NCI-H446 (cell line): ENCODE measurements around the gene ZNF367.

Source experiments
- DNase-seq, 2 experiments: peaks; one replicate each; lab custom pipeline; 2025; lab: John Stamatoyannopoulos, UW

The ZNF367 gene

DNA sequence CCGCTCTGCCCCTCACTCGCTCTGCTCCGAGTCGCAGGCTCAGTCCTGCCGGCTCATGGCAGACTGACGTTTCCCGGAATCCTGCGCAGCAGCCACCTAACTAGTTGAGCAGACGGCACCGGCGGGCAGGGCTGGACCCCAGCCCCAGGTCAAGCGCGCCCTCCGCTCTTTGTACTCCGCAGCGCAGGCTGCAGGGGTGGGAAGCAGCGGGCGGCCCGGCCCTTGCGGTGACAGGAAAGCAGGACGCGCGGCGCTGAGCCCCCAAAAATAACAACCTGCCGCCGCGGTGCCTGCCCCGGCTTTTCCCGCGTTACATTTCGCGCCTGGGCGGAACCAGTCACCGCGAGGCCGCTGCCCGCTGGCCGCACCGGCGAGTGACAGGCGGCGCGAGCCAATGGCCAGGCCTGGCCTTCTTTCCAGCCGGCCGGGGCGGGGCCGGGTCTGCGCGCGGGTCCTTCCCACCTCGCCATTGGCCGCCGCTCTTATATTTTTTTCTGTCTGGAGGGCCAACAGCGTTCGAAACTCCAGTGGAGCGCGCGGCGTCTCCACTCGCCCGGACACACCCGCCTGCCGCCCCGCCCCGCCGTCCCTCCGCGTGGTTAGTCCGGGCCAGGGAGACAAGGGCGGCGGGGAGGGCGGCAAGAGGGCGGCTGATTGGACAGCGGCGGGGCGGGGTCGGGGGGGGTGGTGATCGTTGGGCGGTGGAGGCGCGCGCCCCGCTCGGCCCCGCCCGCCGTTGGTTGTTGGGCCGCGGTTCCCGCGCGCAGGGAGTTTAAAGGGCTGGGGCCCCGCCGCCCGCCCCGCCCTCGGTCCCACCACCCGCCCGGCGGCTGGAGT is at the start of gene ZNF367:
TSS of gene ZNF367 (minus strand) at position 288 of the 837 bp plus-strand sequence. CDS start 338 bp downstream, outside the sequence.
- DNase-seq: peak; percentile 88 to 95

- no peak for DNase-seq
Measured at GRCh38 chr9:96467784-96468183, 49.6 kb upstream of the ZNF367 start.

GRCh38 chr9:96464426-96464825 is 46.3 kb upstream of the ZNF367 start:
- DNase-seq: no peak

DNA sequence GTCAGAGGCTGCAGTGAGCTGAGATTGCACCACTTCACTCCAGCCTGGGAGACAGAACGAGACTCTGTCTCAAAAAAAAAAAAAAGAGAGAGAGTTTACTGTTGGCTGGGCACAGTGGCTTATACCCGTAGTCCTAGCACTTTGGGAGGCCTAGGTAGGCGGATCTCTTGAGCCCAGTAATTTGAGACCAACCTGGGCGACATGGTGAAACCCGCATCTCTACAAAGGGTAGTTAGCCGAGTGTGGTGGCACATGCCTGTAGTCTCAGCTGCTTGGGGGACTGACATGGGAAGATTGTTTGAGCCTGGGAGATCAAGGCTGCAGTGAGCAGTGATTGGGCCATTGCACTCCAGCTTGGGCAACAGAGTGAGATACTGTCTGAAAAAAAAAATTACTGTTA is 44.4 kb upstream of the ZNF367 start:
- DNase-seq: no peak

DNA sequence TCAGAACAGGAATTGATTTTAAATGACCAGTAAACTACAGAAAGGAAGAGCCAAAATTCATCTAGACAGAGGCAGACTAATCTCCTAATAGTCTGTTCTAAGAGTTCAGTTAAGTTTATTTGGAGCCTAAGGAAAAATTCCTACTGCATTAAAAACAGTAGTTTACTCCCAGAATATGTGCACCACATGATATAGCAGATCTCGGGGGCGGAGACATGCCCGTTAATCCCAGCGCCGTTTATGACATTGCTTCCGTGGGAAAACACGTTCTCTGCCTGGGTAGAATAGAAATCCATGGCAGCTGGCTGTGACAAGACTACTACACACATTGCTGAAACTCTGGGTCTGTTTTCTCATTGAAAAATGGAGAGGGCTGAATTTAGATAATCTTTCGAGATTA is 43.2 kb upstream of the ZNF367 start:
- no peak for DNase-seq

DNA sequence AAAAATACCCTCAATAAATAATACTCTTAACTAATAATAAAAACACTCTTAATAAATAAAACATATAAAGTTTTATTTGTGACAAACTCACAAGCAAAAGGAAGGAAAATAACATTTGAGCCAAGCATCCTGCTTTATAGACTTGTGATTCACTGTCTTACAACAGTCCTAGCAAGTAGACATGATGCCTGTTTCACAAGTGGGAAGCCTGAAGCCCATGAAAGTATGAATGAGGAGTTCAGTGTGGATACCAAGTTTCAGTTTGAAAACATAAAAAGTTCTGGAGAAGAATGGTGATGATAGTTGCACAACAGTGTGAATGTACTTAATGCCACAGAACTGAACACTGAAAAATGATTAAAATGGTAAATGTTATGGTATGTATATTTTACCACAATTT is 42.7 kb upstream of the ZNF367 start:
- no peak for DNase-seq

GRCh38 chr9:96460470-96460869 is 42.3 kb upstream of the ZNF367 start:
- no peak for DNase-seq

GRCh38 chr9:96459268-96460007 is 41.3 kb upstream of the ZNF367 start:
- no peak for DNase-seq

DNA sequence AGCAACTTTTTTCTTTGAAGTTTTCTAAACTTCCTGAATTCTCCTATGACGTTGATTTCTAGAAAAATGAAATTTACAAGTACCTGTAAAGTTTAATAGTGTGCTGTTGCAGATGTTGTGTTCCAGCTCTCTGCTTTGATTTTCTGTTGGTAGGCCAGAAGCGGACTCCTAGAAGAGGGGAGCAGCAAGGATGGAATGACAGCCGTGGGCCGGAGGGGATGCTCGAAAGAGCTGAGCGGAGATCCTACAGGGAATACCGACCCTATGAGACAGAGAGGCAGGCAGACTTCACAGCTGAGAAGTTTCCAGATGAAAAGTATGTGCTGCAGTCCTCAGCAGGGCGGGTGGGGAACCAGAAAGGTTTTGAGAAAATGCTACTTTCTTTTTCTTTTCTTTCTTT is 40.1 kb upstream of the ZNF367 start:
- no peak for DNase-seq

DNA sequence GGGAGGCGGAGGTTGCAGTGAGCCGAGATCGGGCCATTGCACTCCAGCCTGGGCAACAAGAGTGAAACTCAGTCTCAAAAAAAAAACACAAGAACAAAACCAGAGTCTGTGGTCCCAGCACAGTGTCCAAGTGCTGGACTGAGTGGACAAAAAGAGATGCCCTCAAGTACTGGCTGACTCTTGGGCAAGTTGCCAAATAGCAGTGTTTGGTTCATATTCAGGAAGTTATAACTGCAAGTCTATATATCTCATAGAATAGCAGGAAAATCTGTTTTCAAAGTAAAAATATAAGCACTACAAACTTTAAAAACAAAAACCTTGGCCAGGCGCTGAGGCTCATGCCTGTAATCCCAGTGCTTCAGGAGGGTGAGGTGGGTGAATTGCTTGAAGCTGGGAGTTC is 39.1 kb upstream of the ZNF367 start:
- no peak for DNase-seq

GRCh38 chr9:96453625-96454024 is 35.5 kb upstream of the ZNF367 start:
- no peak for DNase-seq

GRCh38 chr9:96450613-96451528 is 32.7 kb upstream of the ZNF367 start:
- DNase-seq: no peak

DNA sequence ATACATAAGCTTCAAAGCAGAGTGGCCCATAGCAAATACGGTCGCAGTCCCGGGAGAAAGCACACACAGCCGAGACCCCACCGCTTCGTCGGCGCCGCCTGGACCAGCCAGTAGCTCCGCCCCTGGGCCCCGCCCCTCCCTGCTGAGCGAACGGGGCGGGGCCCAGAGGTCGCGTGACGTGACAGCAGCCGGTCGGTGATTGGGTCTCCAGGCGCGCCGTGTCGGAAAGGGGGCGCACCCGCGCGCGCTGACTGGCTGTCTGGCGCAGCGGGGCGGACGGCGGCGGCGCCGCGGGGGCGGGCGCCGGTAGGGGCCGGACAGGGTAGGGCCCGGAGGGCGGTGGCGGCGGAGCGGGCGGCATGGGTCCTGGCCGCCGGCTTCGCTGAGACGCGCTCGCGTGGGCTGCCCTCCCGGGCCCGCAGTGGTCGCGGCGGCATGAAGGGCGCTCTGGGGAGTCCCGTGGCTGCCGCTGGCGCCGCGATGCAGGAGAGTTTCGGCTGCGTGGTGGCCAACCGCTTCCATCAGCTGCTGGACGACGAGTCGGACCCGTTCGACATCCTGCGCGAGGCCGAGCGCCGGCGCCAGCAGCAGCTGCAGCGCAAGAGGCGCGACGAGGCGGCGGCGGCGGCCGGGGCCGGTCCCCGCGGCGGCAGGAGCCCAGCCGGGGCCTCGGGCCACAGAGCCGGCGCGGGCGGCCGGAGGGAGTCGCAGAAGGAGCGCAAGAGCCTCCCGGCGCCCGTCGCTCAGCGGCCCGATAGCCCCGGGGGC is 31.9 kb upstream of the ZNF367 start, which contains the start of gene HABP4:
TSS of gene HABP4 (plus strand) at position 325 of the 768 bp plus-strand sequence. CDS start at position 436, 111 bp downstream.
- DNase-seq: peak; percentile 71 to 94

- DNase-seq: no peak
Measured at GRCh38 chr9:96449523-96449844, 31.3 kb upstream of the ZNF367 start.

- DNase-seq: no peak
Measured at GRCh38 chr9:96448546-96449170, 30.5 kb upstream of the ZNF367 start.

- no peak for DNase-seq
Measured at GRCh38 chr9:96447406-96447805, 29.2 kb upstream of the ZNF367 start.

- no peak for DNase-seq
Measured at GRCh38 chr9:96442491-96442890, 24.3 kb upstream of the ZNF367 start.

GRCh38 chr9:96441798-96442445 is 23.8 kb upstream of the ZNF367 start:
- DNase-seq: no peak

DNA sequence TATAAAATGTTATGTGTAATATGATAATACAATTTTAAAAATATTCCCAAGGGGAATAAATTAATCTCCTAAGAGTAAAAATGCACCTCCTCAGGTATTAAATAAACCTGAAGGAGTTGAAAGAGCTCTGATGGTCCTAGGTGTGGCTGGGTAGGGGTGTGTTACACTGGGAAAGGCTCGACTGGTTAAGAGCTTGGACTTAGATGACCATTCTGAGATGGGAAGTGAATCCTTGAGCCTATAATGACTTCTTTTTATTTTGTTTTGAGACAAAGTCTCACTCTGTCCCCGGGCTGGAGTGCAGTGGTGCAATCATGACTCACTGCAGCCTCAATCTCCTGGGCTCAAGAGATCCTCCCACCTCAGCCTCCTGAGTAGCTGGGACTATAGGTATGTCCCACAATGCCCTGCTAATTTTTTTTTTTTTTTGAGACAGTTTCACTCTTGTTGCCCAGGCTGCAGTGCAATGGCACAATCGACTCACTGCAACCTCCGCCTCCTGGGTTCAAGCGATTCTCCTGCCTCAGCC is 22.6 kb upstream of the ZNF367 start:
- DNase-seq: no peak

- no peak for DNase-seq
Measured at GRCh38 chr9:96437454-96437853, 19.3 kb upstream of the ZNF367 start.
